HepG2 (cell line): Measurements from ENCODE around the gene ANTKMT. TPM values are rescaled to one million over a fixed set of nuclear protein-coding genes. Genes with fewer than 3 reads are reported as not detected.

Source experiments
- AGO2 ChIP-seq: fragments of 200-400 bp; formaldehyde crosslinking; optimal IDR thresholded peaks from 2 replicates; pipeline ENCODE3; 2017; ENCODE audit warnings: mild to moderate bottlenecking, low read depth, low read length, moderate library complexity
- ETV5 ChIP-seq: IDR thresholded peaks from 2 replicates; pipeline ENCODE4 v1.6.1; 2018; ENCODE audit warnings: missing biosample characterization, missing genetic modification reagents, inconsistent platforms, borderline replicate concordance
- FOXO4 ChIP-seq: sonication (generic); formaldehyde crosslinking; conservative IDR thresholded peaks from 2 replicates; pipeline ENCODE4 v1.8.1; 2023; ENCODE audit warnings: missing genetic modification reagents
- GZF1 ChIP-seq: sonication (generic); formaldehyde crosslinking; IDR thresholded peaks from 2 replicates; pipeline ENCODE4 v1.5.1; 2020; ENCODE audit warnings: mild to moderate bottlenecking, missing genetic modification reagents
- KLF15 ChIP-seq: sonication (generic); formaldehyde crosslinking; IDR thresholded peaks from 2 replicates; pipeline ENCODE4 v1.8.1; 2023; ENCODE audit warnings: borderline replicate concordance, mild to moderate bottlenecking, inconsistent platforms, missing genetic modification reagents, mixed read lengths
- LCORL ChIP-seq, 2 experiments: fragments of 450-650 bp in 1 of 2; sonication (generic) in 1 of 2; formaldehyde crosslinking in 1 of 2; IDR thresholded peaks; 2 replicates each; pipeline versions ENCODE4 v1.5.0 to v1.6.1; 2017 to 2020; ENCODE audit warnings: antibody characterized with exemption in 1 of 2, missing genetic modification reagents in 1 of 2
- NCOA1 ChIP-seq: sonication (generic); formaldehyde crosslinking; IDR thresholded peaks from 2 replicates; pipeline ENCODE4 v1.9.0; 2021; ENCODE audit warnings: missing genetic modification reagents
- NRL ChIP-seq: sonication (generic); formaldehyde crosslinking; IDR thresholded peaks from 2 replicates; pipeline ENCODE4 v1.5.0; 2020; ENCODE audit warnings: missing genetic modification reagents, mild to moderate bottlenecking, moderate library complexity, borderline replicate concordance
- POGZ ChIP-seq: sonication (generic); formaldehyde crosslinking; IDR thresholded peaks from 2 replicates; pipeline ENCODE4 v1.4.0; 2020; ENCODE audit warnings: mild to moderate bottlenecking, missing genetic modification reagents
- TAF15 ChIP-seq: fragments of 200-400 bp; formaldehyde crosslinking; IDR thresholded peaks from one replicate; pipeline ENCODE4 v1.6.1; 2018; ENCODE audit warnings: mild to moderate bottlenecking, low read depth, low read length; ENCODE audit not compliant: poor library complexity, severe bottlenecking
- TCF12 ChIP-seq, 2 experiments: fragments of 450-650 bp in 1 of 2; sonication (generic) in 1 of 2; formaldehyde crosslinking in 1 of 2; IDR thresholded peaks; 2 replicates each; pipeline versions ENCODE4 v1.6.1 to v1.8.0; 2017 to 2022; ENCODE audit warnings: antibody characterized with exemption in 1 of 2, mild to moderate bottlenecking in 1 of 2, missing genetic modification reagents in 1 of 2, moderate library complexity in 1 of 2
- ZFP90 ChIP-seq: sonication (generic); formaldehyde crosslinking; IDR thresholded peaks from 2 replicates; pipeline ENCODE4 v1.8.0; 2022; ENCODE audit warnings: missing genetic modification reagents, mild to moderate bottlenecking, inconsistent platforms, borderline replicate concordance
- ZMYM4 ChIP-seq: sonication (generic); formaldehyde crosslinking; IDR thresholded peaks from 2 replicates; pipeline ENCODE4 v1.8.1; 2023; ENCODE audit warnings: mild to moderate bottlenecking, missing genetic modification reagents
- ZNF782 ChIP-seq: sonication (generic); formaldehyde crosslinking; IDR thresholded peaks from 2 replicates; pipeline ENCODE4 v1.4.0; 2020; ENCODE audit warnings: missing genetic modification reagents, mild to moderate bottlenecking, borderline replicate concordance
- polyA plus RNA-seq, 8 experiments: library from polyadenylated mRNA; depleted of rRNA in 3 of 8; stranded (reverse) in 7 of 8; unstranded in 1 of 8; fragments of >200 nt; fragmentation: Illumina TruSeq in 4 of 8; extraction: Trizol in 4 of 8; gene quantifications; 2 replicates each; pipeline versions ENCODE4 v1.2.1 to v1.2.3, GENCODE V29; 2011 to 2016; ENCODE audit warnings: low read depth in 4 of 8, missing spikeins in 1 of 8, mixed read lengths in 1 of 8; ENCODE audit not compliant: insufficient read depth in 1 of 8
- total RNA-seq, 5 experiments: library from RNA; depleted of rRNA; stranded (reverse); fragments of >200 nt; fragmentation: Illumina TruSeq; extraction: Trizol; gene quantifications; 2 replicates each; pipeline ENCODE4 v1.2.3, GENCODE V29; 2016; ENCODE audit warnings: low read depth in 1 of 5
- TF ChIP-seq, protein P1 (sequence below): sonication (generic); formaldehyde crosslinking; IDR thresholded peaks from 2 replicates; pipeline ENCODE4 v1.9.0; 2022; ENCODE audit warnings: low read depth, missing genetic modification reagents
- TF ChIP-seq, protein P2 (sequence below): sonication (generic); formaldehyde crosslinking; IDR thresholded peaks from 2 replicates; pipeline ENCODE4 v1.8.0; 2022; ENCODE audit warnings: mild to moderate bottlenecking, missing genetic modification reagents; ENCODE audit not compliant: insufficient replicate concordance
- TF ChIP-seq, protein P3 (sequence below), 2 experiments: sonication (generic) in 1 of 2; formaldehyde crosslinking in 1 of 2; IDR thresholded peaks; 2 replicates each; pipeline versions ENCODE4 v1.4.0 to v1.6.1; 2018 to 2020; ENCODE audit warnings: missing genetic modification reagents in 2 of 2, borderline replicate concordance in 1 of 2, low read depth in 1 of 2, mild to moderate bottlenecking in 1 of 2, missing biosample characterization in 1 of 2
- TF ChIP-seq, protein P4 (sequence below): sonication (generic); formaldehyde crosslinking; IDR thresholded peaks from 2 replicates; pipeline ENCODE4 v1.5.0; 2020; ENCODE audit warnings: missing genetic modification reagents

Gene ANTKMT
- total and polyA plus RNA-seq, 2 of the 13 experiments (the other 11 are each of a cell fraction or from before 2014, with no cell fraction given) = 7.5 to 47.8 TPM

- TF ChIP-seq, protein P1, sequence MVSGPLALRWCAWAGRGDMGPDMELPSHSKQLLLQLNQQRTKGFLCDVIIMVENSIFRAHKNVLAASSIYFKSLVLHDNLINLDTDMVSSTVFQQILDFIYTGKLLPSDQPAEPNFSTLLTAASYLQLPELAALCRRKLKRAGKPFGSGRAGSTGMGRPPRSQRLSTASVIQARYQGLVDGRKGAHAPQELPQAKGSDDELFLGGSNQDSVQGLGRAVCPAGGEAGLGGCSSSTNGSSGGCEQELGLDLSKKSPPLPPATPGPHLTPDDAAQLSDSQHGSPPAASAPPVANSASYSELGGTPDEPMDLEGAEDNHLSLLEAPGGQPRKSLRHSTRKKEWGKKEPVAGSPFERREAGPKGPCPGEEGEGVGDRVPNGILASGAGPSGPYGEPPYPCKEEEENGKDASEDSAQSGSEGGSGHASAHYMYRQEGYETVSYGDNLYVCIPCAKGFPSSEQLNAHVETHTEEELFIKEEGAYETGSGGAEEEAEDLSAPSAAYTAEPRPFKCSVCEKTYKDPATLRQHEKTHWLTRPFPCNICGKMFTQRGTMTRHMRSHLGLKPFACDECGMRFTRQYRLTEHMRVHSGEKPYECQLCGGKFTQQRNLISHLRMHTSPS (CRISPR knock-in tag) = no peak
- TF ChIP-seq, protein P2, sequence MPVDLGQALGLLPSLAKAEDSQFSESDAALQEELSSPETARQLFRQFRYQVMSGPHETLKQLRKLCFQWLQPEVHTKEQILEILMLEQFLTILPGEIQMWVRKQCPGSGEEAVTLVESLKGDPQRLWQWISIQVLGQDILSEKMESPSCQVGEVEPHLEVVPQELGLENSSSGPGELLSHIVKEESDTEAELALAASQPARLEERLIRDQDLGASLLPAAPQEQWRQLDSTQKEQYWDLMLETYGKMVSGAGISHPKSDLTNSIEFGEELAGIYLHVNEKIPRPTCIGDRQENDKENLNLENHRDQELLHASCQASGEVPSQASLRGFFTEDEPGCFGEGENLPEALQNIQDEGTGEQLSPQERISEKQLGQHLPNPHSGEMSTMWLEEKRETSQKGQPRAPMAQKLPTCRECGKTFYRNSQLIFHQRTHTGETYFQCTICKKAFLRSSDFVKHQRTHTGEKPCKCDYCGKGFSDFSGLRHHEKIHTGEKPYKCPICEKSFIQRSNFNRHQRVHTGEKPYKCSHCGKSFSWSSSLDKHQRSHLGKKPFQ (CRISPR knock-in tag) = peak; percentile 27
- TF ChIP-seq, protein P3, sequence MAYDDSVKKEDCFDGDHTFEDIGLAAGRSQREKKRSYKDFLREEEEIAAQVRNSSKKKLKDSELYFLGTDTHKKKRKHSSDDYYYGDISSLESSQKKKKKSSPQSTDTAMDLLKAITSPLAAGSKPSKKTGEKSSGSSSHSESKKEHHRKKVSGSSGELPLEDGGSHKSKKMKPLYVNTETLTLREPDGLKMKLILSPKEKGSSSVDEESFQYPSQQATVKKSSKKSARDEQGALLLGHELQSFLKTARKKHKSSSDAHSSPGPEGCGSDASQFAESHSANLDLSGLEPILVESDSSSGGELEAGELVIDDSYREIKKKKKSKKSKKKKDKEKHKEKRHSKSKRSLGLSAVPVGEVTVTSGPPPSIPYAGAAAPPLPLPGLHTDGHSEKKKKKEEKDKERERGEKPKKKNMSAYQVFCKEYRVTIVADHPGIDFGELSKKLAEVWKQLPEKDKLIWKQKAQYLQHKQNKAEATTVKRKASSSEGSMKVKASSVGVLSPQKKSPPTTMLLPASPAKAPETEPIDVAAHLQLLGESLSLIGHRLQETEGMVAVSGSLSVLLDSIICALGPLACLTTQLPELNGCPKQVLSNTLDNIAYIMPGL (CRISPR knock-in tag; IDR thresholded peaks at IDR 0.05; ENCODE audit: borderline replicate concordance in 1 of 2, low read depth in 1 of 2) = peak in 1 of 2 experiments; percentile 49; a peak in 1 of 4 replicates
- peak; percentile 87 for TF ChIP-seq AGO2
- TF ChIP-seq KLF15 (CRISPR knock-in tag) = 0 out of 2 replicates have a peak, but pooled peaks have one; percentile 37
- no peak for TF ChIP-seq ETV5 (CRISPR knock-in tag)
- TF ChIP-seq TCF12 (IDR thresholded peaks at IDR 0.05) = no peak
- TF ChIP-seq TCF12 (CRISPR knock-in tag; IDR thresholded peaks at IDR 0.05) = 0 out of 2 replicates have a peak, but pooled peaks have one; percentile 13
- peak; percentile 30; the same call in 1 of the 2 replicates for TF ChIP-seq NRL
- no peak for TF ChIP-seq ZFP90 (CRISPR knock-in tag)
- peak; percentile 40; the same call in 1 of the 2 replicates for TF ChIP-seq ZNF782 (CRISPR knock-in tag)
- TF ChIP-seq GZF1 (CRISPR knock-in tag) = no peak
- TF ChIP-seq NCOA1 (CRISPR knock-in tag) = 0 out of 2 replicates have a peak, but pooled peaks have one; percentile 58
- TF ChIP-seq LCORL (IDR thresholded peaks at IDR 0.05) = no peak
- peak; percentile 50; the same call in 1 of the 2 replicates for TF ChIP-seq LCORL (CRISPR knock-in tag; IDR thresholded peaks at IDR 0.05)
- peak; percentile 48; the same call in 1 of the 2 replicates for TF ChIP-seq ZMYM4 (CRISPR knock-in tag)
- 0 out of 2 replicates have a peak, but pooled peaks have one; percentile 10 for TF ChIP-seq POGZ
- 0 out of 2 replicates have a peak, but pooled peaks have one; percentile 85 for TF ChIP-seq FOXO4 (CRISPR knock-in tag)
- TF ChIP-seq TAF15 = peak; percentile 39
- TF ChIP-seq, protein P4, sequence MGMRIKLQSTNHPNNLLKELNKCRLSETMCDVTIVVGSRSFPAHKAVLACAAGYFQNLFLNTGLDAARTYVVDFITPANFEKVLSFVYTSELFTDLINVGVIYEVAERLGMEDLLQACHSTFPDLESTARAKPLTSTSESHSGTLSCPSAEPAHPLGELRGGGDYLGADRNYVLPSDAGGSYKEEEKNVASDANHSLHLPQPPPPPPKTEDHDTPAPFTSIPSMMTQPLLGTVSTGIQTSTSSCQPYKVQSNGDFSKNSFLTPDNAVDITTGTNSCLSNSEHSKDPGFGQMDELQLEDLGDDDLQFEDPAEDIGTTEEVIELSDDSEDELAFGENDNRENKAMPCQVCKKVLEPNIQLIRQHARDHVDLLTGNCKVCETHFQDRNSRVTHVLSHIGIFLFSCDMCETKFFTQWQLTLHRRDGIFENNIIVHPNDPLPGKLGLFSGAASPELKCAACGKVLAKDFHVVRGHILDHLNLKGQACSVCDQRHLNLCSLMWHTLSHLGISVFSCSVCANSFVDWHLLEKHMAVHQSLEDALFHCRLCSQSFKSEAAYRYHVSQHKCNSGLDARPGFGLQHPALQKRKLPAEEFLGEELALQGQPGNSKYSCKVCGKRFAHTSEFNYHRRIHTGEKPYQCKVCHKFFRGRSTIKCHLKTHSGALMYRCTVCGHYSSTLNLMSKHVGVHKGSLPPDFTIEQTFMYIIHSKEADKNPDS (CRISPR knock-in tag) = peak; percentile 50; the same call in 1 of the 2 replicates
These were observed 428 bp upstream of the ANTKMT start (continued) for GRCh38 chr16:720447-720989.
